Gastroesophageal sphincter (tissue), 4 donors: Measurements from ENCODE around the gene DYRK1A. TPM values are rescaled to one million over a fixed set of nuclear protein-coding genes. Genes with fewer than 3 reads are reported as not detected.

ENCODE experiments used
- ATAC-seq: fragments of 150-250 bp; one replicate; pipeline ENCODE4 v1.9.1; 2016; ENCODE audit warnings: mild to moderate bottlenecking, moderate library complexity
- H3K27ac ChIP-seq, 4 donors: fragments of 200-600 bp; sonication (generic) in 3 of 4; 1 replicate in 3 of 4; 2 replicates in 1 of 4; pipeline ENCODE4 v1.5.1; 2016 to 2019
- H3K27me3 ChIP-seq: fragments of 200-600 bp; sonication (generic); one replicate; pipeline ENCODE4 v1.5.1; 2019
- H3K36me3 ChIP-seq, 2 donors: fragments of 200-600 bp; sonication (generic); one replicate each; pipeline ENCODE4 v1.5.1; 2019; ENCODE audit warnings: control low read depth in 1 of 2
- H3K4me1 ChIP-seq, 3 donors: fragments of 200-600 bp; sonication (generic); 1 replicate in 2 of 3; 2 replicates in 1 of 3; pipeline ENCODE4 v1.5.1; 2016 to 2019; ENCODE audit warnings: control low read depth in 2 of 3
- H3K4me3 ChIP-seq, 2 donors: fragments of 200-600 bp; sonication (generic); one replicate each; pipeline ENCODE4 v1.5.1; 2019; ENCODE audit warnings: mild to moderate bottlenecking in 1 of 2, moderate library complexity in 1 of 2
- H3K9me3 ChIP-seq, 3 donors: fragments of 200-600 bp; sonication (generic); one replicate each; pipeline ENCODE4 v1.5.1; 2017 to 2019; ENCODE audit warnings: control low read depth in 2 of 3
- CTCF ChIP-seq, 4 experiments: fragments of 200-600 bp in 2 of 4; fragments of 450-650 bp in 2 of 4; sonication (generic) in 1 of 4; IDR thresholded peaks; one replicate each; pipeline ENCODE4 v1.5.1; 2017 to 2019; ENCODE audit warnings: antibody characterized with exemption in 4 of 4, mild to moderate bottlenecking in 2 of 4, moderate library complexity in 2 of 4
- EP300 ChIP-seq: sonication (generic); formaldehyde crosslinking; IDR thresholded peaks from one replicate; pipeline ENCODE4 v1.6.1; 2017; ENCODE audit warnings: antibody characterized with exemption, mild to moderate bottlenecking
- POLR2A ChIP-seq, 2 donors: fragments of 450-650 bp; IDR thresholded peaks; one replicate each; pipeline ENCODE4 v1.6.1; 2017; ENCODE audit warnings: antibody characterized with exemption in 2 of 2, mild to moderate bottlenecking in 2 of 2, moderate library complexity in 1 of 2
- POLR2AphosphoS5 ChIP-seq: sonication (generic); formaldehyde crosslinking; IDR thresholded peaks from one replicate; pipeline ENCODE4 v1.6.1; 2017; ENCODE audit warnings: antibody characterized with exemption
- WGBS, 2 donors: methylation state at CpG; one replicate each; pipeline ENCODE4 v1.1.5; 2018; ENCODE audit warnings: low coverage in 1 of 2; 5-methylcytosine and 5-hydroxymethylcytosine counted together
- total RNA-seq, 4 donors: library from RNA; depleted of rRNA; stranded (reverse); fragments of >200 nt; gene quantifications; one replicate each; pipeline ENCODE4 v1.1.0, GENCODE V29; 2016

DYRK1A gene
- total RNA-seq, 4 donors from 2014 or later: 85.1 to 102 (median 94.0) TPM

GRCh38 chr21:37348664-37349063, 17.9 kb upstream of the DYRK1A start:
- Histone ChIP-seq H3K4me1 (no peaks in the 10 kb centered on the region), H3K27me3 (peaks cover 10% of the 10 kb centered on the region), H3K4me3 (no peak overlapping the region), H3K9me3 (peaks cover 0 to 29% (median 0%) of the 10 kb centered on the region in 3 donors), H3K36me3 (no peaks in the 10 kb centered on the region), H3K27ac (no peak overlapping the region)
- WGBS, 2 donors: 73 to 94% methylated on average over 2 of the region's 2 CpGs
- TF ChIP-seq CTCF (IDR thresholded peaks at IDR 0.05) (no peak), POLR2AphosphoS5 (no peak), EP300 (no peak), POLR2A (IDR thresholded peaks at IDR 0.05) (no peak)
- ATAC-seq: no peak

GRCh38 chr21:37350472-37350871, 16.1 kb upstream of the DYRK1A start:
- TF ChIP-seq POLR2AphosphoS5 (no peak), CTCF (IDR thresholded peaks at IDR 0.05) (no peak), EP300 (no peak), POLR2A (IDR thresholded peaks at IDR 0.05) (no peak)
- ATAC-seq: no peak
- Histone ChIP-seq H3K27me3 (peaks cover 10% of the 10 kb centered on the region), H3K4me3 (no peak overlapping the region), H3K27ac (no peak overlapping the region), H3K36me3 (no peaks in the 10 kb centered on the region), H3K4me1 (no peaks in the 10 kb centered on the region), H3K9me3 (peaks cover 0 to 29% (median 0%) of the 10 kb centered on the region in 3 donors)

GRCh38 chr21:37356706-37357105, 9.9 kb upstream of the DYRK1A start:
- H3K4me1 ChIP-seq: no peaks in the 10 kb centered on the region
- no peak overlapping the region for H3K4me3 ChIP-seq
- peaks cover 10% of the 10 kb centered on the region for H3K27me3 ChIP-seq
- ATAC-seq: no peak
- WGBS, 2 donors: 60 to 67% methylated on average over 4 to 5 of the region's 5 CpGs
- no peak overlapping the region for H3K27ac ChIP-seq
- H3K9me3 ChIP-seq: peaks cover 0 to under 1% (median 0%) of the 10 kb centered on the region in 3 donors
- H3K36me3 ChIP-seq: no peaks in the 10 kb centered on the region
- TF ChIP-seq CTCF (IDR thresholded peaks at IDR 0.05) (no peak), EP300 (no peak), POLR2AphosphoS5 (no peak), POLR2A (IDR thresholded peaks at IDR 0.05) (no peak)

- no peak for ATAC-seq
Observed at GRCh38 chr21:37357691-37358090, 8.9 kb upstream of the DYRK1A start.

More at GRCh38 chr21:37357691-37358090, 8.9 kb upstream of the DYRK1A start:
- TF ChIP-seq CTCF (IDR thresholded peaks at IDR 0.05): no peak
- no peak for TF ChIP-seq POLR2AphosphoS5
- TF ChIP-seq POLR2A (IDR thresholded peaks at IDR 0.05): no peak
- no peak for TF ChIP-seq EP300
- 48 to 86% methylated on average over 1 to 4 of the region's 4 CpGs for WGBS, 2 donors
- no peak overlapping the region for H3K27ac ChIP-seq
- H3K36me3 ChIP-seq: no peaks in the 10 kb centered on the region
- no peak overlapping the region for H3K4me3 ChIP-seq
- no peaks in the 10 kb centered on the region for H3K4me1 ChIP-seq
- peaks cover 6% of the 10 kb centered on the region for H3K27me3 ChIP-seq
- H3K9me3 ChIP-seq: no peaks in the 10 kb centered on the region
